ENCODE results near the gene RNF8. TPM values are rescaled to one million over a fixed set of nuclear protein-coding genes. Genes with fewer than 3 reads are reported as not detected.
"Not testable (repeated sequence)": the region's sequence is repeated elsewhere in the genome, so short reads cannot be mapped to it uniquely, and the experiment has no call there.

Gene RNF8
- total RNA-seq, 1 experiment from 2014 or later, result 58.4 TPM

DNA sequence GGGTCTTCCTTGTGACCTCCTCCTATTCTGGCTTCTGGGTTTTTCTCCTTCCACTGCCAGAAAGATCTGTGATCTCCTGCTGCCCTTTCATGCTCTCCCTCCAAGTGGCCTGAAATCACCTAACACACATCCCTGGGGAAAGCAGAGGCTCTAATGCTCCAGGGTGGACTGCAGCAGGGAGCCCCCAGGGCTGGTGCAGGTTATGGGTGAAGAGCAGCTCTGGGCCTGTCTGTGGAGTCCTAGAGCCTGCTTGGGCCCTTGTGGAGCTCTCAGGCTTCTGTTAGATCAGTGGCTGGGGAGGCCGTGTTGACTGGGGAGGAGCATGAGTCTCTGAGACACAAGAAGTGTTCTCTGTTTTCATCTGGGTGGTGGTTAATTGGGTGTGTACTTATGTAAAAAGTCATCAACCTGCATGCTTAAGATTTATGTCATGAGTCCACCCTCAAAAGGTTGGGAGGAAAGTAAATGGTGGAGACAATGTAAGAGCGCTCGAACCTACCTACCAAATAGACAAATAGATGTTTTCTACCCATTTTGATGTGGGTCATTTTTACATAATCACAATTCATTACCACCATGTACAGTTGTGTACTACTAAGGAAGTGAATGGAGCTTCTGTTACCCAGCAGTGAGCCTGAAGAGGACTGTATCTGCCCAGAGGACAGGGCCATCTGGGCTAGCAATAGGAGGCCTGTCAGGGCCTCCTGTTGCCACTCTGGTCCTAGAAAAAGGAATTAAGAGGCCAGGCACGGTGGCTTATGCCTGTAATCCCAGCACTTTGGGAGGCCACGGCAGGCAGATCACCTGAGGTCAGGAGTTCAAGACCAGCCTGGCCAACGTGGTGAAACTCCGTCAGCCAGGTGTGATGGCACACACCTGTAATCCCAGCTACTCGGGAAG lies 32.0 kb upstream of the RNF8 start:
- no peak for DNase-seq (ENCODE audit: low read depth)

- peak; percentile 28 for DNase-seq (ENCODE audit: low read depth)
Observed at GRCh38 chr6:37323580-37323979, 30.2 kb upstream of the RNF8 start.

DNA sequence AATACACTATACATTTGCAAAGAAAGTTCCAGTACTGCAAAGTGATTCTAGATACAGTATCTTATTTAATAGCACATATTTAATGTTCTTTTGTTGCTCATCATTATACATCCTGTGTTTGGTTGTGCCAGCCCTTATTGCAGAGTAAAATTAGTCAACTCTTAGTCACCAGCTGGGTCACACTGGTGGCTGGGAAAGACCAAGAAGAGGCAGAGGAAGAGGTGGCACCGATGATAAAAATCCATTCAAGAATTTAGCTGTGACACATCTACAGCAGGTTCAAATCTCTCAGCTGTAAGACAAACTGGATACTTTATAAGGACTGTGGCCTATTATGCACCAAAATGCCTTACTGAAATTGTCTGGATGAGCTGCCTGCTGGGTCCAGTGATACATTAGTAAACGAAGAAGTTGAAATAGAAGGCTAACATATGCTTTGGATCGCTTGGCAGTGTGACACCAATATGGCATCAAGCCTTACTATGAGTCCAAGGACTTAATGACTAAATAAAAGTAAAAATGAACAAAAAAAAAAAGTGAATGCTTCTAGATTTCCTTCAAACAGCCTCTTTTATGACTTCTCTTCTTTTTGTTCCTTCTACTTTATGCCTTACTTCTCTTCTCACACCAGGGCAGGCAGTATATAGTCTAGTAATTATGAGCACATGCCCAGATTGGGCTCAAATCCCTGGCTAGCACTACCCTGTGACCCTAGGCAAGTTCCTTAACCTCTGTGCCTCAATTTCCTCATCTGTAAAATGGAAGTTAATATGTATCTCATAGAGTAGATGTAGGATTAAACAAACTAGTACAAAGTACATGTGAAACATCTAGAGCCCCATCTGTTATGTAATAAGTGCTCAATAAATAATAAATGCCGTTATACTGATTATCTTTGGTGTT lies 29.4 kb upstream of the RNF8 start:
- peak; percentile 90 for DNase-seq (ENCODE audit: low read depth)

DNA sequence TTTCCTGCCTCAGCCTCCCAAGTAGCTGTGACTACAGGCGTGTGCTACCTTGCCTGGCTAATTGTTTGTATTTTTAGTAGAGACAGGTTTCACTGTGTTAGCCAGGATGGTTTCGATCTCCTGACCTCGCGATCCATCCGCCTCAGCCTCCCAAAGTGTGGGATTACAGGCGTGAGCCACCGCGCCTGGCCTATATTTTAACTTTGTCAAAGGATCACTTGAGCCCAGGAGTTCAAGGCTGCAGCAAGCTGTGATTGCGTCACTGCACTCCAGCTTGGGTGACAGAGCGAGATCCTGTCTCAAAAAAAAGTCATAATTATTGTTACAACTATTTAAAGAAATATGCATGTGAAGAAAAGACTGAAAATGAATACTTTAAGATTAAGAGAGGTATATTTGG lies 23.4 kb upstream of the RNF8 start:
- DNase-seq (ENCODE audit: low read depth), result not testable (repeated sequence)

DNA sequence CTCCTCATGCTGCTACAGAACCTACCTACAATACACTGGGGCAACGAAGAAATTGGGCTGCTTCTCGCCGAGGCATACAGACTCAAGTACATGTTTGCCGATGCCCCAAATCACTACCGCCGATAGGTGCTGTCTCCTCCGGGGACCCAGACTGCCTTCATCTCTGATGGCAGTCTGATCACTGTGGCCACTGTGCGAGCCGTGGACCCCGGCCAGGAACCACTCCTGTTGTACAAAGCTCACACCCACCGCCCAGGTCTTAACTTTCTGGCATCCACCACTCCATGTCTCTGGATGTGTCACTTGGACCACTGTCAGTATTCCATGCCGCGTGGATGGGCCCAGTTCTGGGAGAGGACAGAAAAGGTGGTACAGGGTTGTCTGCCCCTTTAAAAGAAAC lies 22.7 kb upstream of the RNF8 start:
- DNase-seq (ENCODE audit: low read depth), result no peak

- no peak for DNase-seq (ENCODE audit: low read depth)
Observed at GRCh38 chr6:37332894-37333293, 20.9 kb upstream of the RNF8 start.

GRCh38 chr6:37334047-37334446 lies 19.7 kb upstream of the RNF8 start:
- no peak for DNase-seq (ENCODE audit: low read depth)

GRCh38 chr6:37338317-37338716 lies 15.5 kb upstream of the RNF8 start:
- DNase-seq (ENCODE audit: low read depth), result not testable (repeated sequence)

- peak; percentile 44 for DNase-seq (ENCODE audit: low read depth)
Observed at GRCh38 chr6:37338745-37339255, 15.0 kb upstream of the RNF8 start.

DNA sequence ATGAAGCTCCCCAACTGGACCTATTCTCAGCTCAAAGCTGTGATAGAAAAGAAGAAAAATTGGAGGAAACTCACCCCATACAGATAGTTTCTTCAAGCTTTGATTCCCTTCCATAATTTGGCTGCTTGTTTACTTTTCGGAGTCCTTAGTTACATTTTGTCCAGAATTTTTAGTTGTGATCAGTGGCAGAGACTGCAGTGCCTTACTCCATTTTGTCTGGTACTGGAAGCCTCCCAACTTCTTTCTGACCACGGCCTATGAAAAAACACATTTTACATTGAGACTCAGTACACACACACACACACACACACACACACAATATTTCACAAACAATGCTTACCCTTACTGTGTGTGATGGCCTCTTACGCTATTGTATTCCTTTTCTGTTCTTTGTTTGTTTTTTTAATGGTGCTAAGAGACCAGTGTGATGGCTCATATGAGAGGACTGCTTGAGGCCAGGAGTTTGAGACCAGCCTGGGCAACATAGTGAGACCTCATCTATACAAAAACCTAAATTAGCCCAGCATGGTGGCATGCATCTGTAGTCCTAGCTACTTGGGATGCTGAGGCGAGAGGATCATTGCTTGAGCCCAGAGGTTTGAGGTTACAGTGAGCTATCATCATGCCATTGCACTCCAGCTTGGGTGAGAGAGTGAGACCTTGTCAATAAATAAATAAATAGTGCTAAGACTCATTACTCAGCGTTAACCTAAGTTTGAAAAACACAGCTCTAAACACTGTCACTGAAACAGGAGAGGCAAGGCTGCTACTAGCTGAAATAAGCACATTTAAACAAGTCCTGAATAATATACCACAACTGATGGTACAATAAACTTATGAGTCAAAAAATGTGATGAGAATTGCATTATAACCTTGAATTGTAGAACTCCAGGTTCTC lies 13.8 kb upstream of the RNF8 start:
- peak; percentile 77 for DNase-seq (ENCODE audit: low read depth)

- no peak for DNase-seq (ENCODE audit: low read depth)
Observed at GRCh38 chr6:37340639-37340943, 13.2 kb upstream of the RNF8 start.

GRCh38 chr6:37343248-37343647 lies 10.5 kb upstream of the RNF8 start:
- no peak for DNase-seq (ENCODE audit: low read depth)

- no peak for DNase-seq (ENCODE audit: low read depth)
Observed at GRCh38 chr6:37344308-37344707, 9.5 kb upstream of the RNF8 start.

GRCh38 chr6:37345804-37346203 lies 8.0 kb upstream of the RNF8 start:
- not testable (repeated sequence) for DNase-seq (ENCODE audit: low read depth)

DNA sequence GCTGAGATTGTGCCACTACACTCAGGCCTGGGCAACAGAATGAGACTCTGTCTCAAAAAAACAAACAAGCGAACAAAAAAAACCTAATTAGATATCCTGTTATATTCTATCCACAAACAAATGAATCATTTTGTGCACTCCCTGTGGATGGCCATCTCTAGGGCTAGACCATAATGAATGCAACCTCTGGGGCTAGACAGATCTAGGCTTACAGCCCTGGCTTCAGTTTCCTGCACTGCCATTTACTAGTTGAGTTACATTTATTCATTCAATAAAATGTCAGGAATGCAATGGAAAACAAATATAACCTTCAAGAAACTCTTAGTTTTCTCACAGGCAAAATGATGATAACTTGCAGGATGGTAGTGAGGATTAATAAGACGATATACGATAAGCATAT lies 6.6 kb upstream of the RNF8 start:
- no peak for DNase-seq (ENCODE audit: low read depth)

DNA sequence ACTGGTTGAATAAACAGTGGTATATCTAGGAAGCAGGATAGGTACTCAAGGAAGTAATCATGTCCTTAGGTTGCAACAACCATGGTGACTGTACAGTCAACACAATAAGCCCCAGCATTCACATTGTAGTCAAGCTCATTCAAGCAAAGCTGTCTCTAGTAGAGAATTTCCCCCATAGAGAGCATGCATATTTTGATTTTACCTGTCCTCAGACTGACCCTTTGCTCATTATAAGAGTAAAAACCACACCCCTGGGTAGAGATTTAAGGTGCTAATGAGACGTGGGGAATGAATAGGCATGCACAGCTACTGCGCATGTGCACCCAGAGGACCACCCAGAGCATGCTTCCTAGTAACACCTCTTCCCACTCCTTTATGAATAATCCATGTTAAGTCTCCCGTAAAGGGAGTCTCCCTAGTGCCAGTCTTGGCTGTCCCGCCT lies 6.1 kb upstream of the RNF8 start:
- no peak for DNase-seq (ENCODE audit: low read depth)

GRCh38 chr6:37351027-37351426 lies 2.8 kb upstream of the RNF8 start:
- DNase-seq (ENCODE audit: low read depth), result no peak

DNA sequence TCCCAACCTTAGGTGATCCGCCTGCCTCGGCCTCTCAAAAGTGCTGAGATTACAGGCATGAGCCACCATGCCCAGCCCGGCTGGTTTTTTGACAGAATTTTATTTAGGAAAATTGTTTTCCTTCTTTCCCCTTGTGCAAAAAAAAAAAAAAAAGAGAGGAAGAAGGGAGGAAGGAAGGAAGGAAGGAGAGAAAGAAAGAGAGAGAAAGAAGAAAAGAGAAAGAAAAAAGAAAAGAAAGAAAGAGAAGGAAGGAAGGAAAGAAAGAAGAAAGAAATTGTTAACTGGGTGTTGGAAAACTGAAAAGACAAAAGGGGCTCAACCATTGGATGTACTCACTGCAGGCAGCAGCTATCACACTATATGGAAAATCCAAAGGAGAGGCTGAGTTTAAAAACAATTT lies 1.4 kb upstream of the RNF8 start:
- DNase-seq (ENCODE audit: low read depth), result no peak

GRCh38 chr6:37354526-37355384 lies 972 bp downstream of the RNF8 start:
- peak; percentile 52 for DNase-seq (ENCODE audit: low read depth)

DNA sequence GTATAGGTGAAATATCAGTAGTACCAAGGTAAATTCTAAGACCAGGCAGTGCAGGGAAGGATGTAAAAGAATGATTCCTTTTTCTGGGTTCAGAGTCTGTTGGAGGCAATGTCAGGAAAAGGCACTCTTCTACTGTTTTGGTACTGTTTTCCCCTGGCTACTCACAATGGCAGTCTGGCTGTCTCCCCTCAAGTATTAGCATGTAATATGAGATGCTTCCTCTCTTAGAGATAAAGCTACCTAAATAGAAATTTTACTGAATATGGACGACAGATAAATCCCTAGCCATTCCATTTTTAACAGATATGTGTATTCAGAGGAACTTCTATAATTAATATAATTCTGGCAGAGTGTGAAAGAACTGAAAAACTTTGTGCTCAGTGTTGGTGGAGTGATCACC lies 3.5 kb downstream of the RNF8 start:
- DNase-seq (ENCODE audit: low read depth), result no peak

GRCh38 chr6:37357860-37358259 lies 4.1 kb downstream of the RNF8 start:
- no peak for DNase-seq (ENCODE audit: low read depth)
